ENCODE measurements around the gene DAGLA. TPM values are rescaled to one million over a fixed set of nuclear protein-coding genes. Genes with fewer than 3 reads are reported as not detected.
A peak's percentile ranks its signal among the peaks of the same experiment; 100 is the strongest.

The DAGLA gene
- total RNA-seq, 1 donor from 2014 or later: 8.7 TPM

- no peaks in the 10 kb centered on the region for H3K9me3 Mint-ChIP-seq (ENCODE audit: low read depth)
- H3K36me3 Mint-ChIP-seq (ENCODE audit: insufficient read depth): no peaks in the 10 kb centered on the region
- H3K4me1 Mint-ChIP-seq (ENCODE audit: low read depth): peaks cover 60% of the 10 kb centered on the region
- peak within 1 kb of the TSS; percentile 82 for H3K27ac Mint-ChIP-seq
- peaks cover 4% of the 10 kb centered on the region for H3K27me3 Mint-ChIP-seq
- peak within 1 kb of the TSS; percentile 90 for H3K4me3 Mint-ChIP-seq (ENCODE audit: low read depth)
- peak; percentile 56 for TF ChIP-seq CTCF (IDR thresholded peaks at IDR 0.05; ENCODE audit: unreplicated experiment)
- peak; percentile 72 for DNase-seq (ENCODE audit: low spot score, unreplicated experiment)
Measured at GRCh38 chr11:61752117-61752924, 72.1 kb downstream of the DAGLA start, which contains the start of gene MYRF. Gene MYRF, plus strand, starts transcription at chr11:61752636. Its CDS starts 109 bp downstream, at chr11:61752745.

DNA sequence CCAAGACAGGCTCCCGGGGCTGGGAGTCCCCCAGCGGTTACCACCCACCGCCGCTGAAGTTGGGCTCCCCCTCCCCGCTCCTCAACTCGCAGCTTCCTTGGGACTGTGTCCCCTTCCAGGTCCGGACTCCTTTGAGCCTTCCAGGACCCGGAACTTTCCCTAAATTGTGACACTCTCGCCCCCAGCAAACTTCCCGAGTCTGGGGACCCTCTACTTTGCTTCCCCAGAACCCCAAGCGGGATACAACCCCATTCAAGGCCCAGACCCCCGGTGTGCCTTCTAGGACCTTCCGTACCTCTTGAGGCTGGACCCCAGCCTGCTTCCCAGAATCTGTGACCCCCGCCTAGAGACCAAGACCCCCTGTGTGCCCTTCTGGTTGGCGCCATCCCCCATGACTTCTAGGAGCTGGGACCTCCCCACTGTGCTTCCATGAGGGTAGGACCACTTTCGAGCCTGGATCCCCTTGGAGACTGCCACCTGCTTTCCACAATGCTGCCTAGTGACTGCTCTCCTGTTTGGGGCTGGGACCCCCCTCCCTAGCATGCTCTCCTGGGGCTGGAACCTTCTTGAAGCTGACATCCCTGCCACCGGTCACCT lies 72.8 kb downstream of the DAGLA start:
- no peak for TF ChIP-seq CTCF (IDR thresholded peaks at IDR 0.05; ENCODE audit: unreplicated experiment)
- no peak for DNase-seq (ENCODE audit: low spot score, unreplicated experiment)
- H3K4me1 Mint-ChIP-seq (ENCODE audit: low read depth): peaks cover 60% of the 10 kb centered on the region
- H3K27me3 Mint-ChIP-seq: peaks cover 4% of the 10 kb centered on the region
- no peaks in the 10 kb centered on the region for H3K36me3 Mint-ChIP-seq (ENCODE audit: insufficient read depth)
- H3K27ac Mint-ChIP-seq: peak overlapping the region; percentile 82
- peak overlapping the region; percentile 90 for H3K4me3 Mint-ChIP-seq (ENCODE audit: low read depth)
- no peaks in the 10 kb centered on the region for H3K9me3 Mint-ChIP-seq (ENCODE audit: low read depth)

GRCh38 chr11:61753672-61754071 lies 73.5 kb downstream of the DAGLA start:
- DNase-seq (ENCODE audit: low spot score, unreplicated experiment): no peak
- Mint-ChIP-seq H3K4me3 (ENCODE audit: low read depth) (peak overlapping the region; percentile 90), H3K4me1 (ENCODE audit: low read depth) (peaks cover 58% of the 10 kb centered on the region), H3K36me3 (ENCODE audit: insufficient read depth) (no peaks in the 10 kb centered on the region), H3K27ac (peak overlapping the region; percentile 82), H3K9me3 (ENCODE audit: low read depth) (no peaks in the 10 kb centered on the region), H3K27me3 (peaks cover 4% of the 10 kb centered on the region)
- TF ChIP-seq CTCF (IDR thresholded peaks at IDR 0.05; ENCODE audit: unreplicated experiment): no peak

GRCh38 chr11:61754534-61755482 lies 74.6 kb downstream of the DAGLA start:
- DNase-seq (ENCODE audit: low spot score, unreplicated experiment): peak; percentile 37
- peak overlapping the region; percentile 95 for H3K27ac Mint-ChIP-seq
- H3K27me3 Mint-ChIP-seq: peaks cover 4% of the 10 kb centered on the region
- no peak for TF ChIP-seq CTCF (IDR thresholded peaks at IDR 0.05; ENCODE audit: unreplicated experiment)
- H3K4me3 Mint-ChIP-seq (ENCODE audit: low read depth): peak overlapping the region; percentile 90
- no peaks in the 10 kb centered on the region for H3K36me3 Mint-ChIP-seq (ENCODE audit: insufficient read depth)
- no peaks in the 10 kb centered on the region for H3K9me3 Mint-ChIP-seq (ENCODE audit: low read depth)
- H3K4me1 Mint-ChIP-seq (ENCODE audit: low read depth): peaks cover 58% of the 10 kb centered on the region

DNA sequence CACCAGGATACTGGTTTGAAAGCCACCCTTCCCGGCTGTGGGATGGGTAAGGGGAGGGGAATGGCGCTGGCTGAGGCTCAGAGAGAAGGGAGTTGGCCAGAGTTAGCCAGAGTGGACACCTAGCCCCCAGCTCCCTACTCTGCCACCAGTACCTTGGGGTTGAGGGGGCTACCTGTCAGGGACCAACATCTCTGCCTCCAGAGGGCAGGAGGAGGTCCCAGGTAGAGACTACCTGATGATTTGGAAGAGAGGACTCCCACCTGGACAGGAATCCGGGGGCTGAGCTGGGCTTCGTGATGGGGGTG lies 75.9 kb downstream of the DAGLA start:
- TF ChIP-seq CTCF (IDR thresholded peaks at IDR 0.05; ENCODE audit: unreplicated experiment): no peak
- Mint-ChIP-seq H3K36me3 (ENCODE audit: insufficient read depth) (no peaks in the 10 kb centered on the region), H3K4me1 (ENCODE audit: low read depth) (peaks cover 59% of the 10 kb centered on the region), H3K4me3 (ENCODE audit: low read depth) (peak overlapping the region; percentile 59), H3K27me3 (peaks cover 2% of the 10 kb centered on the region), H3K9me3 (ENCODE audit: low read depth) (no peaks in the 10 kb centered on the region), H3K27ac (peak overlapping the region; percentile 95)
- DNase-seq (ENCODE audit: low spot score, unreplicated experiment): no peak
